ENCODE data around the gene ZNF215. TPM values are rescaled to one million over a fixed set of nuclear protein-coding genes. Genes with fewer than 3 reads are reported as not detected.
"Not testable (repeated sequence)": the region's sequence is repeated elsewhere in the genome, so short reads cannot be mapped to it uniquely, and the experiment has no call there.

The ZNF215 gene
- total and polyA plus RNA-seq, 2 experiments from 2014 or later: 0.86 to 1.6 TPM

DNA sequence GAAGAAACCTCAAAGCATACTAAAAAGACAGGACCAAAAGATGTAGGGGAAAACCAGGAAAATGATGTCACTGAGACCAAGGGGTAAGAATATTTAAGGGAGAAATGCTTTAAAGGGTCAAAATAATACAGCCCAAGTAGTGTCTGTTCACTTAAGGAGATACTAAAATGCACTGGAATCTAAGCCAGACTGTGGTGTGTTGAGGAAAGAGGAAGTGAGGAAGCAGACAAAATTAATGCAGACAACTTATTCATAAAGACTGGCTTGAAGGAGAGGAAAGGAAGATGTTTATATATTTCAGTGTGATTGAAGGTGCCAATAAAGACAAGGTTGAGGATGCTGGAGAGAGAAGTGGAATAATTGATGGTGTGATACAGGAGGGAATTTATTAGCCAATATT lies 15.7 kb downstream of the ZNF215 start:
- no peak overlapping the region for H3K27ac ChIP-seq
- H3K4me1 ChIP-seq (ENCODE audit: low read depth): no peaks in the 10 kb centered on the region
- TF ChIP-seq, protein P1, sequence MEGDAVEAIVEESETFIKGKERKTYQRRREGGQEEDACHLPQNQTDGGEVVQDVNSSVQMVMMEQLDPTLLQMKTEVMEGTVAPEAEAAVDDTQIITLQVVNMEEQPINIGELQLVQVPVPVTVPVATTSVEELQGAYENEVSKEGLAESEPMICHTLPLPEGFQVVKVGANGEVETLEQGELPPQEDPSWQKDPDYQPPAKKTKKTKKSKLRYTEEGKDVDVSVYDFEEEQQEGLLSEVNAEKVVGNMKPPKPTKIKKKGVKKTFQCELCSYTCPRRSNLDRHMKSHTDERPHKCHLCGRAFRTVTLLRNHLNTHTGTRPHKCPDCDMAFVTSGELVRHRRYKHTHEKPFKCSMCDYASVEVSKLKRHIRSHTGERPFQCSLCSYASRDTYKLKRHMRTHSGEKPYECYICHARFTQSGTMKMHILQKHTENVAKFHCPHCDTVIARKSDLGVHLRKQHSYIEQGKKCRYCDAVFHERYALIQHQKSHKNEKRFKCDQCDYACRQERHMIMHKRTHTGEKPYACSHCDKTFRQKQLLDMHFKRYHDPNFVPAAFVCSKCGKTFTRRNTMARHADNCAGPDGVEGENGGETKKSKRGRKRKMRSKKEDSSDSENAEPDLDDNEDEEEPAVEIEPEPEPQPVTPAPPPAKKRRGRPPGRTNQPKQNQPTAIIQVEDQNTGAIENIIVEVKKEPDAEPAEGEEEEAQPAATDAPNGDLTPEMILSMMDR (IDR thresholded peaks at IDR 0.05; ENCODE audit: low read depth, low read length): no peak
- DNase-seq (ENCODE audit: low read depth in 1 of 2, low spot score in 1 of 2): no peak
- no peaks in the 10 kb centered on the region for H3K27me3 ChIP-seq
- H3K9me3 ChIP-seq (ENCODE audit: low read depth): no peaks in the 10 kb centered on the region
- H3K4me3 ChIP-seq: no peak overlapping the region
- no peaks in the 10 kb centered on the region for H3K36me3 ChIP-seq

GRCh38 chr11:6943131-6943530 lies 16.9 kb downstream of the ZNF215 start:
- H3K27ac ChIP-seq: no peak overlapping the region
- H3K9me3 ChIP-seq (ENCODE audit: low read depth): no peaks in the 10 kb centered on the region
- H3K4me1 ChIP-seq (ENCODE audit: low read depth): no peaks in the 10 kb centered on the region
- TF ChIP-seq, protein P1 (IDR thresholded peaks at IDR 0.05; ENCODE audit: low read depth, low read length): no peak
- DNase-seq (ENCODE audit: low read depth in 1 of 2, low spot score in 1 of 2): no peak
- H3K27me3 ChIP-seq: no peaks in the 10 kb centered on the region
- no peak overlapping the region for H3K4me3 ChIP-seq
- H3K36me3 ChIP-seq: no peaks in the 10 kb centered on the region

- not testable (repeated sequence) for H3K4me3 ChIP-seq; H3K4me1 ChIP-seq (ENCODE audit: low read depth); H3K36me3 ChIP-seq; H3K9me3 ChIP-seq (ENCODE audit: low read depth); H3K27ac ChIP-seq; DNase-seq (ENCODE audit: low read depth in 1 of 2, low spot score in 1 of 2); H3K27me3 ChIP-seq
Observed at GRCh38 chr11:6954248-6954647, 28.0 kb downstream of the ZNF215 start.

DNA sequence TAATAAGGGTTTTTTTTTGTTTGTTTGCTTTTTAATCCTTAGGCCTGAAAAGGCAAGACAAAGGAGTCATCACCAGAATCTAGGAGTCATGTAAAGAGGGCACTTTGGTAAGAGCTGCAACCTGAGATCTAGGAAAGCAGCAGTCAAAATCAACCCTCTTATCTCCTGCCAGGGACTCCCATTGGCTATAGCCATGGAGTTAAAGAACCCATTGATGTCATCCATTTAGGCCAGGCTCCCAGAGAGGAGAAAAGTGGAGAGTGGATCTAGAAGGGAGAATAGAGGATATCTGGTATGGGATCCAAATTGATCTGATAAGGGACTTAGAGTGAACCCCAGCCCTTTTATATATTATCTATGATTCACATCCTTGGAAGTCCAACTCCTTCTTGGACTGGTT lies 35.9 kb downstream of the ZNF215 start:
- Histone ChIP-seq H3K9me3 (ENCODE audit: low read depth) (no peaks in the 10 kb centered on the region), H3K27me3 (no peaks in the 10 kb centered on the region), H3K4me1 (ENCODE audit: low read depth) (peaks cover 7% of the 10 kb centered on the region), H3K27ac (no peak overlapping the region), H3K4me3 (no peak overlapping the region), H3K36me3 (no peaks in the 10 kb centered on the region)
- TF ChIP-seq, protein P1 (IDR thresholded peaks at IDR 0.05; ENCODE audit: low read depth, low read length): no peak
- DNase-seq (ENCODE audit: low read depth in 1 of 2, low spot score in 1 of 2): peak; percentile 2 to 8

DNA sequence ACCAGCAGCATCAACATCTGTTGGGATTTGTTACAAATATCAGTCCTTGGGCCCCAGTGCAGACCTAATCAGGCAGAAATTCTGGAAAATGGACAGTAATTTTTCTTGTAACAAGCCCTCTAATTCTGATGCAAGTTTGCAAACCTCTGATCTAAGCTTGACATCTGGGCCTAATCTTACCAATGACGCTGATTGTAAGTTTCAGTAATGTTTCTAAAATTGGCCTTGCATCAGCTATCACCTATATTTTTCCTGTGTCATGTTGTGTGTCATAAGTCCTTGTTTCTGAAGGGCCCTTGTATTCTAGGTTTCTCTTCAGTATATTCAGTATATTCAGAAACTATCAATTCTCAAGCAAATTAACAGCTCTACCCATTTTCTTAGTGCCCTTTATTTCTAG lies 36.4 kb downstream of the ZNF215 start:
- no peak for DNase-seq (ENCODE audit: low read depth in 1 of 2, low spot score in 1 of 2)
- Histone ChIP-seq H3K27ac (no peak overlapping the region), H3K4me1 (ENCODE audit: low read depth) (peaks cover 7% of the 10 kb centered on the region), H3K9me3 (ENCODE audit: low read depth) (no peaks in the 10 kb centered on the region), H3K36me3 (no peaks in the 10 kb centered on the region), H3K4me3 (no peak overlapping the region), H3K27me3 (no peaks in the 10 kb centered on the region)
- TF ChIP-seq, protein P1 (IDR thresholded peaks at IDR 0.05; ENCODE audit: low read depth, low read length): no peak

DNA sequence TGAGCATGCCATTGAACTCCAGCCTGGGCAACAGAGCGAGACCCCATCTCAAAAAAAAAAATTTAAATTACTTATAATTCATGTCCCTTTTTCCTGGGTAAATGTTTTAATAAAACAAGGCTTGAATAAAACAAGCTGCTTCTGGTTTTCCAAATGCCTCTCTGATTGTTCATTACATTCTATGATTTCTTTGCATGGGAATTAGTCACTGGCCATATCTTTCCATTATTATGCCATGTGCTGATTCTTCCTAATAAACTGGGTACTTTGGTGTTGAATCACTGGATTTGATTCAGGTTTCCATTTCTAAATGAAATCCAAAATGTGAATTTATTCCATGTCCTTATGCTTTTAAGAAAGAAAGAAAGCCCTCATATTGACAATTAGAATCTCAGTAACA lies 42.6 kb downstream of the ZNF215 start:
- H3K27ac ChIP-seq: no peak overlapping the region
- no peak overlapping the region for H3K4me3 ChIP-seq
- no peaks in the 10 kb centered on the region for H3K36me3 ChIP-seq
- TF ChIP-seq, protein P1 (IDR thresholded peaks at IDR 0.05; ENCODE audit: low read depth, low read length): no peak
- no peaks in the 10 kb centered on the region for H3K9me3 ChIP-seq (ENCODE audit: low read depth)
- H3K27me3 ChIP-seq: no peaks in the 10 kb centered on the region
- no peaks in the 10 kb centered on the region for H3K4me1 ChIP-seq (ENCODE audit: low read depth)
- DNase-seq (ENCODE audit: low read depth in 1 of 2, low spot score in 1 of 2): peak in 1 of 2 donors; percentile 23

DNA sequence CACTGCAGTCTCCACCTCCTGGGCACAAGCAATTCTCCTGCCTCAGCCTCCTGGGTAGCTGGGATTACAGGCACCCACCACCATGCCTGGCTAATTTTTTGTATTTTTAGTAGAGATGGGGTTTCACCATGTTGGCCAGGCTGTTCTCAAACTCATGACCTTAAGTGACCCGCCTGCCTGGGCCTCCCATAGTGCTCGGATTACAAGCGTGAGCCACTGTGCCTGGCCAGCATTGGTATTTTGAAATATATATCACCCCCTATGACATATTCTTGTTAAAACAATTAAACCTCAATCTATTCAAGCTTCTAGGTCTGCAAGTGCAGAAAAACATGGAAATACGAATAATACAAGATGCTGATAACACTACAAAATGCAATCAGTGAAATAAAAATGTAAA lies 43.6 kb downstream of the ZNF215 start:
- H3K27me3 ChIP-seq; H3K4me3 ChIP-seq; H3K36me3 ChIP-seq; H3K4me1 ChIP-seq (ENCODE audit: low read depth); H3K27ac ChIP-seq; H3K9me3 ChIP-seq (ENCODE audit: low read depth): not testable (repeated sequence)
- DNase-seq (ENCODE audit: low read depth in 1 of 2, low spot score in 1 of 2): peak in 1 of 2 donors; percentile 20

All from cardiac muscle cell (in vitro differentiated cells and primary cell).